Ureter (tissue), 1 donor: ENCODE results near the gene AP3S2. TPM values are rescaled to one million over a fixed set of nuclear protein-coding genes. Genes with fewer than 3 reads are reported as not detected.

Experiments used
- total RNA-seq: library from RNA; stranded (reverse); gene quantifications from one replicate; pipeline ENCODE4 v1.2.4, GENCODE V29; 2023
- donor health status: DM: yes; HTN: yes; CAD: no.

The AP3S2 gene
- total RNA-seq, 1 donor from 2014 or later = 52.8 TPM

Other genes starting within 250 kb of the AP3S2 start
- gene KIF7, start 238.5 kb downstream of the AP3S2 start, total RNA-seq = 11.2 TPM
- 4.6 TPM for gene PLIN1, start 214.6 kb downstream of the AP3S2 start, total RNA-seq
- gene PEX11A, start 203.2 kb downstream of the AP3S2 start, total RNA-seq = 25.2 TPM
- 0.68 TPM for gene WDR93, start 203.2 kb downstream of the AP3S2 start, total RNA-seq
- gene MESP1, start 142.7 kb downstream of the AP3S2 start, total RNA-seq = 0.29 TPM
- gene MESP2, start 117.7 kb downstream of the AP3S2 start, total RNA-seq = not detected
- gene ANPEP, start 79.1 kb downstream of the AP3S2 start, total RNA-seq = 18.8 TPM
- gene ARPIN, start 19.0 kb upstream of the AP3S2 start, total RNA-seq = 30.0 TPM
- gene ZNF710, start 107.3 kb upstream of the AP3S2 start, total RNA-seq = 31.4 TPM
- 65.2 TPM for gene IDH2, start 208.5 kb upstream of the AP3S2 start, total RNA-seq